Chondrocyte (in vitro differentiated cells): Measurements from ENCODE around the gene RUNX1. TPM values are rescaled to one million over a fixed set of nuclear protein-coding genes. Genes with fewer than 3 reads are reported as not detected.

ENCODE experiments used
- DNase-seq: peaks from one replicate; pipeline ENCODE4 v3.0.0; 2021; ENCODE audit warnings: mixed read lengths, low spot score
- H3K27ac Mint-ChIP-seq: one replicate; pipeline ENCODE4 v1.8.0; 2021; ENCODE audit warnings: mild to moderate bottlenecking, moderate library complexity, mixed read lengths; ENCODE audit not compliant: unreplicated experiment
- H3K27me3 Mint-ChIP-seq: 2 replicates; pipeline ENCODE4 v1.8.0; 2021; ENCODE audit warnings: low read depth, mixed read lengths
- H3K36me3 Mint-ChIP-seq: 2 replicates; pipeline ENCODE4 v1.8.0; 2021; ENCODE audit warnings: low read depth, mixed read lengths
- H3K4me1 Mint-ChIP-seq: 2 replicates; pipeline ENCODE4 v1.8.0; 2021; ENCODE audit warnings: low read depth, mild to moderate bottlenecking, mixed read lengths
- H3K4me3 Mint-ChIP-seq: one replicate; pipeline ENCODE4 v1.8.0; 2021; ENCODE audit warnings: mild to moderate bottlenecking, moderate library complexity, mixed read lengths; ENCODE audit not compliant: unreplicated experiment
- H3K9me3 Mint-ChIP-seq: 2 replicates; pipeline ENCODE4 v1.8.0; 2021; ENCODE audit warnings: low read depth, mixed read lengths
- CTCF ChIP-seq: fragments of 200-600 bp; sonication (generic); IDR thresholded peaks from 2 replicates; pipeline ENCODE4 v1.5.0; 2021; ENCODE audit warnings: antibody characterized with exemption, mild to moderate bottlenecking, moderate library complexity
- total RNA-seq: library from RNA; stranded (reverse); gene quantifications from 3 replicates; pipeline ENCODE4 v1.2.1, GENCODE V29; 2021

The RUNX1 gene
- total RNA-seq, 1 donor from 2014 or later, result 37.9 TPM

GRCh38 chr21:34836933-34837505 is 212.1 kb downstream of the RUNX1 start:
- Mint-ChIP-seq H3K9me3 (no peaks in the 10 kb centered on the region), H3K4me3 (no peak overlapping the region), H3K4me1 (peaks cover 32% of the 10 kb centered on the region), H3K27ac (peak overlapping the region; percentile 98), H3K36me3 (peaks cover 21% of the 10 kb centered on the region), H3K27me3 (no peaks in the 10 kb centered on the region)
- no peak for TF ChIP-seq CTCF
- DNase-seq, result no peak

GRCh38 chr21:34836103-34836932 is 212.8 kb downstream of the RUNX1 start:
- peak overlapping the region; percentile 98 for H3K27ac Mint-ChIP-seq

DNA sequence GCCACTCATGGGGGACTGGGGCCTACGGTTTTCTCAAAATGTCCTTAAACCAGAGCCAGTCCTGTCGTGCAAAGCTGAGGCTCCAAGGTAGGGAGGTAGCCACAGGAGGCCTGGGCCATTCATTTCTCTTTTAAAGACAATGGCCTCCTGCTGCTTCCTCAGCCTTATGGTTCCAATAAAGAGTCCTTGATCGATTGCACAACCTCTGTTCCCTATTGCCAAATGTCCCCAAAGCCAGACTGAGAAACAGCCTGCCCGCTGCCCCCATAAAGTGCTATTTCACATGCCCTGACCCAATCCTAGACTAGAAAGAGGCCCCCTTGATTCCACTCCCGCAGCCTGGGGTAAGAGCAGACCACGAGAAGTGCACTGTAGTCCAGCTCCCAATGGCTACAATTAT is 213.6 kb downstream of the RUNX1 start:
- Mint-ChIP-seq H3K9me3 (no peaks in the 10 kb centered on the region), H3K36me3 (peaks cover 20% of the 10 kb centered on the region), H3K27me3 (no peaks in the 10 kb centered on the region), H3K4me3 (no peak overlapping the region), H3K27ac (peak overlapping the region; percentile 98), H3K4me1 (peaks cover 32% of the 10 kb centered on the region)
- DNase-seq, result no peak
- TF ChIP-seq CTCF, result no peak

More at GRCh38 chr21:34836103-34836932, 212.8 kb downstream of the RUNX1 start:
- H3K4me1 Mint-ChIP-seq, result peaks cover 32% of the 10 kb centered on the region
- DNase-seq, result no peak
- H3K4me3 Mint-ChIP-seq, result peak overlapping the region; percentile 44
- H3K27me3 Mint-ChIP-seq, result no peaks in the 10 kb centered on the region
- no peaks in the 10 kb centered on the region for H3K9me3 Mint-ChIP-seq
- no peak for TF ChIP-seq CTCF
- H3K36me3 Mint-ChIP-seq, result peaks cover 20% of the 10 kb centered on the region

DNA sequence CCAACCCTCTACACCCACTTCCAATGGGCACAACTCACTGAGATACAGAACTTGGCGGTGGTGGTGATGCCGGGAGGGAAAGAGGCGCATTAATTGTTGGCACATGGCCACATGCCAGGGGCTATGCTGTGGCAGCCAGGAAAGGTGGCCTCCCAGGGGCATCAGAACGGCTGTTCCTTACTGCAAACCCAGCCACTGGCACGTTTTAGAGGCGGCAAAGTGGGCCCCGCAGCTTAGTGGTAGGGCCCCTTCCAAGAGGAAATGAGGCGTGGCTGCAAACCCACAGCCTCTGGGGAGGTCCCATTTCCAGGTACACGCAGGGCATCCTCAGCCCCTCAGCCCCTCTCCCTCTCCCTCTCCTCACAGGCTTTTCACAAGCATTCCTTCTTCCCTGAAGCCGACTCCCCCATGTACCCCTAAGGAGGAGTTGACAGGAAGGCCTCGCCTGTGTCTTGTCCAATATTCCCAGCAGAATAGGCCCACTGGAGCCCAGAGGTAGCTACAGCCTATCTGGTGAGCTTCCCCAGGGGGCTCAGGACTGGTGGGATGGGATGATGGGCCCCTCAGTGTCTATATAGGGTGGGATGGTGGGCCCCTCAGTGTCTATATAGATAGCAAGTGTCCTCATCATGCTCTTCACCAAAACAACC is 214.1 kb downstream of the RUNX1 start:
- no peak for DNase-seq
- no peak for TF ChIP-seq CTCF
- peak overlapping the region; percentile 98 for H3K27ac Mint-ChIP-seq
- H3K27me3 Mint-ChIP-seq, result no peaks in the 10 kb centered on the region
- H3K4me1 Mint-ChIP-seq, result peaks cover 32% of the 10 kb centered on the region
- no peaks in the 10 kb centered on the region for H3K9me3 Mint-ChIP-seq
- H3K36me3 Mint-ChIP-seq, result peaks cover 18% of the 10 kb centered on the region
- H3K4me3 Mint-ChIP-seq, result no peak overlapping the region

- no peak for TF ChIP-seq CTCF
- Mint-ChIP-seq H3K27ac (no peak overlapping the region), H3K4me3 (no peak overlapping the region), H3K36me3 (peaks cover 19% of the 10 kb centered on the region), H3K9me3 (no peaks in the 10 kb centered on the region), H3K4me1 (peaks cover 32% of the 10 kb centered on the region), H3K27me3 (no peaks in the 10 kb centered on the region)
- no peak for DNase-seq
Observed at GRCh38 chr21:34834290-34834689, 214.8 kb downstream of the RUNX1 start.
